A673 (cell line): Measurements from ENCODE around the gene ADAMTS15.

ENCODE experiments used
- EZH2 ChIP-seq: fragments of 200-600 bp; sonication (generic); IDR thresholded peaks from 2 replicates; pipeline ENCODE4 v1.6.1; 2017; ENCODE audit warnings: borderline replicate concordance, low read depth, mild to moderate bottlenecking, mixed read lengths, antibody characterized with exemption, low read length; ENCODE audit not compliant: poor library complexity, severe bottlenecking
- TF ChIP-seq, protein P1 (sequence below): fragments of 300-800, 200-600 bp; sonication (generic); conservative IDR thresholded peaks from 2 replicates; pipeline ENCODE4 v1.5.1; 2017; ENCODE audit warnings: low read depth, mild to moderate bottlenecking, antibody characterized with exemption, low read length, moderate library complexity, mixed read lengths

DNA sequence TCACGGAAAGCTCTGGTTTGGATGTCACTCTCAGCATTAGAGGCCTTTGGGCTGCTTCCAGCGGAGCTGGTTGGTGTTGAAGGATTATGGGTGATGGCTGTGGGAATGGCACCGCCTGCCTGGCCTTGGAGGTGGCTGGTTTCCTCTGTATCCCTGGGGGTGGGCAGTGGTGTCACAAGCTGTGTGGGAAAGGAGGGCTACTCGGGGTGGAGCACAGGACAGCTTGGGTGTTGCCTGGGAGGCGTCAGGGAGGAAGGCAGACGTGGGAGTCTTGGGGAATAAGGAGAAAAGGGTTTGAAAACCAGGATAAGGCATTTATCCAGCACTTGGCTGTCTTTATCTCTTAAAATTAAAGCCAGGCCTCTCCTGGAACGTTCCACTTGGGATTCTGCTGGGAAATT, 71.8 kb downstream of the ADAMTS15 start:
- TF ChIP-seq, protein P1, sequence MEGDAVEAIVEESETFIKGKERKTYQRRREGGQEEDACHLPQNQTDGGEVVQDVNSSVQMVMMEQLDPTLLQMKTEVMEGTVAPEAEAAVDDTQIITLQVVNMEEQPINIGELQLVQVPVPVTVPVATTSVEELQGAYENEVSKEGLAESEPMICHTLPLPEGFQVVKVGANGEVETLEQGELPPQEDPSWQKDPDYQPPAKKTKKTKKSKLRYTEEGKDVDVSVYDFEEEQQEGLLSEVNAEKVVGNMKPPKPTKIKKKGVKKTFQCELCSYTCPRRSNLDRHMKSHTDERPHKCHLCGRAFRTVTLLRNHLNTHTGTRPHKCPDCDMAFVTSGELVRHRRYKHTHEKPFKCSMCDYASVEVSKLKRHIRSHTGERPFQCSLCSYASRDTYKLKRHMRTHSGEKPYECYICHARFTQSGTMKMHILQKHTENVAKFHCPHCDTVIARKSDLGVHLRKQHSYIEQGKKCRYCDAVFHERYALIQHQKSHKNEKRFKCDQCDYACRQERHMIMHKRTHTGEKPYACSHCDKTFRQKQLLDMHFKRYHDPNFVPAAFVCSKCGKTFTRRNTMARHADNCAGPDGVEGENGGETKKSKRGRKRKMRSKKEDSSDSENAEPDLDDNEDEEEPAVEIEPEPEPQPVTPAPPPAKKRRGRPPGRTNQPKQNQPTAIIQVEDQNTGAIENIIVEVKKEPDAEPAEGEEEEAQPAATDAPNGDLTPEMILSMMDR, result no peak
- TF ChIP-seq EZH2, result no peak
